Islet precursor cell (in vitro differentiated cells): Measurements from ENCODE around the gene GABBR1.
"Not testable (repeated sequence)": the region's sequence is repeated elsewhere in the genome, so short reads cannot be mapped to it uniquely, and the experiment has no call there.

Source experiments
- DNase-seq: peaks from one replicate; pipeline ENCODE4 v3.0.0-alpha.2; 2018

GABBR1 gene

GRCh38 chr6:29632789-29633533 is at the start of gene GABBR1:
Gene GABBR1, minus strand, starts transcription at chr6:29633183. Its CDS starts 798 bp downstream, at chr6:29632385.
- DNase-seq, result peak; percentile 93

GRCh38 chr6:29681811-29682210 is 48.8 kb upstream of the GABBR1 start:
- DNase-seq, result no peak

GRCh38 chr6:29680904-29681303 is 47.9 kb upstream of the GABBR1 start, which contains the start of gene ZFP57:
Gene ZFP57, minus strand, starts transcription at chr6:29681152. Its CDS starts 4,149 bp downstream, at chr6:29677003.
- peak; percentile 35 for DNase-seq

GRCh38 chr6:29680416-29680815 is 47.4 kb upstream of the GABBR1 start:
- peak; percentile 40 for DNase-seq

- DNase-seq, result peak; percentile 44
These were observed 47.0 kb upstream of the GABBR1 start for GRCh38 chr6:29679962-29680361.

GRCh38 chr6:29678114-29678513 is 45.1 kb upstream of the GABBR1 start:
- DNase-seq, result no peak

GRCh38 chr6:29676981-29677601 is 44.1 kb upstream of the GABBR1 start:
- DNase-seq, result peak; percentile 57

- no peak for DNase-seq
These were observed 42.6 kb upstream of the GABBR1 start for GRCh38 chr6:29675561-29675960.

GRCh38 chr6:29674008-29674407 is 41.0 kb upstream of the GABBR1 start:
- no peak for DNase-seq

- DNase-seq, result no peak
These were observed 40.2 kb upstream of the GABBR1 start for GRCh38 chr6:29673161-29673560.

GRCh38 chr6:29672116-29672515 is 39.1 kb upstream of the GABBR1 start:
- DNase-seq, result not testable (repeated sequence)

- DNase-seq, result no peak
These were observed 38.0 kb upstream of the GABBR1 start for GRCh38 chr6:29671026-29671425.

GRCh38 chr6:29667158-29667557 is 34.2 kb upstream of the GABBR1 start:
- no peak for DNase-seq

GRCh38 chr6:29666826-29667130 is 33.8 kb upstream of the GABBR1 start:
- no peak for DNase-seq

GRCh38 chr6:29665942-29666825 is 33.2 kb upstream of the GABBR1 start:
- peak; percentile 95 for DNase-seq

- no peak for DNase-seq
These were observed 30.5 kb upstream of the GABBR1 start for GRCh38 chr6:29663300-29664042.

- DNase-seq, result peak; percentile 89
These were observed 28.6 kb upstream of the GABBR1 start for GRCh38 chr6:29661502-29662141.

GRCh38 chr6:29661071-29661470 is 28.1 kb upstream of the GABBR1 start:
- no peak for DNase-seq

- DNase-seq, result no peak
These were observed 23.8 kb upstream of the GABBR1 start, which contains the start of gene MOG for GRCh38 chr6:29656798-29657197. Gene MOG, plus strand, starts transcription at chr6:29657092. Its CDS starts 118 bp downstream, at chr6:29657210.

GRCh38 chr6:29656157-29656556 is 23.2 kb upstream of the GABBR1 start:
- DNase-seq, result no peak

- DNase-seq, result no peak
These were observed 22.7 kb upstream of the GABBR1 start for GRCh38 chr6:29655658-29656057.

- no peak for DNase-seq
These were observed 20.6 kb upstream of the GABBR1 start for GRCh38 chr6:29653452-29654038.
